ENCODE measurements around the gene PLEKHH2. TPM values are rescaled to one million over a fixed set of nuclear protein-coding genes. Genes with fewer than 3 reads are reported as not detected.
A peak's percentile ranks its signal among the peaks of the same experiment; 100 is the strongest.

Gene PLEKHH2
- total and polyA plus RNA-seq, 2 of the 13 experiments (the other 11 are each of a cell fraction or from before 2014, with no cell fraction given), result 1.1 to 3.0 TPM

GRCh38 chr2:43773876-43774613 is 137.0 kb downstream of the PLEKHH2 start, which contains the start of gene DYNC2LI1 (continued):
- TF ChIP-seq RBFOX2 (IDR thresholded peaks at IDR 0.05; ENCODE audit: low read depth, low read length), result no peak
- TF ChIP-seq ZNF83 (CRISPR knock-in tag; IDR thresholded peaks at IDR 0.05; ENCODE audit: borderline replicate concordance), result no peak
- peak; percentile 57; the same call in 1 of the 2 replicates for TF ChIP-seq ZNF556 (CRISPR knock-in tag; IDR thresholded peaks at IDR 0.05; ENCODE audit: borderline replicate concordance)
- no peak for TF ChIP-seq SSRP1 (CRISPR knock-in tag; IDR thresholded peaks at IDR 0.05)
- no peak for TF ChIP-seq MTF1 (CRISPR knock-in tag; IDR thresholded peaks at IDR 0.05)
- TF ChIP-seq ARID3A (IDR thresholded peaks at IDR 0.05; ENCODE audit: low read depth, low read length), result peak; percentile 58; the same call in 1 of the 2 replicates
- TF ChIP-seq, protein P1, sequence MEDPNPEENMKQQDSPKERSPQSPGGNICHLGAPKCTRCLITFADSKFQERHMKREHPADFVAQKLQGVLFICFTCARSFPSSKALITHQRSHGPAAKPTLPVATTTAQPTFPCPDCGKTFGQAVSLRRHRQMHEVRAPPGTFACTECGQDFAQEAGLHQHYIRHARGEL (CRISPR knock-in tag; IDR thresholded peaks at IDR 0.05), result no peak
- TF ChIP-seq ZNF589 (CRISPR knock-in tag; conservative IDR thresholded peaks at IDR 0.05), result no peak
- no peak for TF ChIP-seq ZNF138 (CRISPR knock-in tag; IDR thresholded peaks at IDR 0.05; ENCODE audit: low read depth)
- TF ChIP-seq, protein P2, sequence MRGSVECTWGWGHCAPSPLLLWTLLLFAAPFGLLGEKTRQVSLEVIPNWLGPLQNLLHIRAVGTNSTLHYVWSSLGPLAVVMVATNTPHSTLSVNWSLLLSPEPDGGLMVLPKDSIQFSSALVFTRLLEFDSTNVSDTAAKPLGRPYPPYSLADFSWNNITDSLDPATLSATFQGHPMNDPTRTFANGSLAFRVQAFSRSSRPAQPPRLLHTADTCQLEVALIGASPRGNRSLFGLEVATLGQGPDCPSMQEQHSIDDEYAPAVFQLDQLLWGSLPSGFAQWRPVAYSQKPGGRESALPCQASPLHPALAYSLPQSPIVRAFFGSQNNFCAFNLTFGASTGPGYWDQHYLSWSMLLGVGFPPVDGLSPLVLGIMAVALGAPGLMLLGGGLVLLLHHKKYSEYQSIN (CRISPR knock-in tag; IDR thresholded peaks at IDR 0.05; ENCODE audit: borderline replicate concordance), result no peak
- TF ChIP-seq ZNF850 (CRISPR knock-in tag; conservative IDR thresholded peaks at IDR 0.05), result no peak
- peak; percentile 88 for TF ChIP-seq GABPB1 (CRISPR knock-in tag; IDR thresholded peaks at IDR 0.05)
- TF ChIP-seq KLF12 (CRISPR knock-in tag; IDR thresholded peaks at IDR 0.05; ENCODE audit: borderline replicate concordance), result no peak
- TF ChIP-seq ZNF251 (CRISPR knock-in tag; IDR thresholded peaks at IDR 0.05), result no peak
- peak; percentile 54; the same call in 1 of the 2 replicates for TF ChIP-seq KDM5B (CRISPR knock-in tag; IDR thresholded peaks at IDR 0.05; ENCODE audit: borderline replicate concordance)
- TF ChIP-seq ZNF841 (CRISPR knock-in tag; IDR thresholded peaks at IDR 0.05; ENCODE audit: borderline replicate concordance), result no peak
- TF ChIP-seq, protein P3, sequence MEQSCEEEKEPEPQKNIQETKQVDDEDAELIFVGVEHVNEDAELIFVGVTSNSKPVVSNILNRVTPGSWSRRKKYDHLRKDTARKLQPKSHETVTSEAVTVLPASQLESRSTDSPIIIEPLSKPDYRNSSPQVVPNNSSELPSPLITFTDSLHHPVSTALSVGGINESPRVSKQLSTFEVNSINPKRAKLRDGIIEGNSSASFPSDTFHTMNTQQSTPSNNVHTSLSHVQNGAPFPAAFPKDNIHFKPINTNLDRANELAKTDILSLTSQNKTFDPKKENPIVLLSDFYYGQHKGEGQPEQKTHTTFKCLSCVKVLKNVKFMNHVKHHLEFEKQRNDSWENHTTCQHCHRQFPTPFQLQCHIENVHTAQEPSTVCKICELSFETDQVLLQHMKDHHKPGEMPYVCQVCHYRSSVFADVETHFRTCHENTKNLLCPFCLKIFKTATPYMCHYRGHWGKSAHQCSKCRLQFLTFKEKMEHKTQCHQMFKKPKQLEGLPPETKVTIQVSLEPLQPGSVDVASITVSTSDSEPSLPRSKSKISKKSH (CRISPR knock-in tag; IDR thresholded peaks at IDR 0.05; ENCODE audit: borderline replicate concordance), result peak; percentile 87; the same call in 1 of the 2 replicates
- no peak for TF ChIP-seq LBX2 (CRISPR knock-in tag; IDR thresholded peaks at IDR 0.05; ENCODE audit: borderline replicate concordance)
- TF ChIP-seq, protein P4, sequence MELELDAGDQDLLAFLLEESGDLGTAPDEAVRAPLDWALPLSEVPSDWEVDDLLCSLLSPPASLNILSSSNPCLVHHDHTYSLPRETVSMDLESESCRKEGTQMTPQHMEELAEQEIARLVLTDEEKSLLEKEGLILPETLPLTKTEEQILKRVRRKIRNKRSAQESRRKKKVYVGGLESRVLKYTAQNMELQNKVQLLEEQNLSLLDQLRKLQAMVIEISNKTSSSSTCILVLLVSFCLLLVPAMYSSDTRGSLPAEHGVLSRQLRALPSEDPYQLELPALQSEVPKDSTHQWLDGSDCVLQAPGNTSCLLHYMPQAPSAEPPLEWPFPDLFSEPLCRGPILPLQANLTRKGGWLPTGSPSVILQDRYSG (CRISPR knock-in tag; IDR thresholded peaks at IDR 0.05), result no peak
- TF ChIP-seq TBX2 (CRISPR knock-in tag; IDR thresholded peaks at IDR 0.05; ENCODE audit: borderline replicate concordance), result peak; percentile 41; the same call in 1 of the 2 replicates
- no peak for TF ChIP-seq PCBP2 (optimal IDR thresholded peaks at IDR 0.05; ENCODE audit: low read depth, low read length, poor library complexity, severe bottlenecking)
- no peak for TF ChIP-seq ATF7 (IDR thresholded peaks at IDR 0.05)
- TF ChIP-seq ATF7 (CRISPR knock-in tag; IDR thresholded peaks at IDR 0.05), result no peak
- TF ChIP-seq ZNF33B (CRISPR knock-in tag; IDR thresholded peaks at IDR 0.05), result no peak
